ENCODE results near the gene MSI2. TPM values are rescaled to one million over a fixed set of nuclear protein-coding genes. Genes with fewer than 3 reads are reported as not detected.

Gene MSI2
- total and polyA plus RNA-seq, 2 experiments from 2014 or later: 18.9 to 41.8 TPM

DNA sequence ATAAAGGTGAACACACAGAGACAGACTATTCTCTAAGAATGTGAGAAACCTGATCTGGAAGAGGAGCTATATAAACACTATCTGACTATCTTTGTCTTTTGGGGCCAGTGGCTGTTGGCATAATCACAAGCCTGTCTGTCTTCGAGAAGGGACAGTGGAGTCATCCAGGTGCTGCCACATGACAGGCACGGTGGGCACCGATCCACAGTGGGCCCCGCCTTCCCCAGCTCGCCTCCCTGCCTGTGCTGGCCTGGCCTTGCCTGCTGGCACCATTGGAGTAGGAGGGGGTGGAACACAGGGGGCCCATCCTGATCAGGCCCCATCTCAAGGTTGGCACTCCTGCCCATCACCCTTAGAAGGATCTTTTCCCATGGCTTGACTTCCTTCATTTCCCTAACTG lies 376.0 kb downstream of the MSI2 start:
- H3K27ac ChIP-seq (ENCODE audit: low read depth): no peak overlapping the region
- H3K36me3 ChIP-seq (ENCODE audit: insufficient read depth): no peaks in the 10 kb centered on the region; the same call in 1 of the 2 replicates
- no peaks in the 10 kb centered on the region; the same call in 1 of the 2 replicates for H4K20me1 ChIP-seq (replicated peaks; ENCODE audit: insufficient read depth)
- no peaks in the 10 kb centered on the region for H3K9me2 ChIP-seq (ENCODE audit: insufficient read depth)
- Mint-ChIP-seq H3K4me1 (peaks cover 15% of the 10 kb centered on the region), H3K9me3 (no peaks in the 10 kb centered on the region), H3K4me3 (no peak overlapping the region), H3K27ac (no peak overlapping the region), H3K36me3 (ENCODE audit: low read depth) (peaks cover 20% of the 10 kb centered on the region), H3K27me3 (ENCODE audit: insufficient read depth, low read depth, poor library complexity) (peaks cover 13% of the 10 kb centered on the region)
- no peak overlapping the region for H2AFZ ChIP-seq
- no peak overlapping the region for H3K4me2 ChIP-seq
- no peak overlapping the region for H3K4me3 ChIP-seq
- H3K27me3 ChIP-seq (ENCODE audit: insufficient read depth): no peaks in the 10 kb centered on the region
- H3K4me1 ChIP-seq (ENCODE audit: insufficient read depth): peaks cover 5% of the 10 kb centered on the region; the same call in 1 of the 2 replicates
- H3F3A ChIP-seq (replicated peaks; ENCODE audit: low read depth): no peaks in the 10 kb centered on the region
- no peaks in the 10 kb centered on the region for H3K79me2 ChIP-seq (replicated peaks; ENCODE audit: insufficient read depth)
- TF ChIP-seq POLR2AphosphoS5 (IDR thresholded peaks at IDR 0.05; ENCODE audit: low read depth): no peak
- TF ChIP-seq, protein P1, sequence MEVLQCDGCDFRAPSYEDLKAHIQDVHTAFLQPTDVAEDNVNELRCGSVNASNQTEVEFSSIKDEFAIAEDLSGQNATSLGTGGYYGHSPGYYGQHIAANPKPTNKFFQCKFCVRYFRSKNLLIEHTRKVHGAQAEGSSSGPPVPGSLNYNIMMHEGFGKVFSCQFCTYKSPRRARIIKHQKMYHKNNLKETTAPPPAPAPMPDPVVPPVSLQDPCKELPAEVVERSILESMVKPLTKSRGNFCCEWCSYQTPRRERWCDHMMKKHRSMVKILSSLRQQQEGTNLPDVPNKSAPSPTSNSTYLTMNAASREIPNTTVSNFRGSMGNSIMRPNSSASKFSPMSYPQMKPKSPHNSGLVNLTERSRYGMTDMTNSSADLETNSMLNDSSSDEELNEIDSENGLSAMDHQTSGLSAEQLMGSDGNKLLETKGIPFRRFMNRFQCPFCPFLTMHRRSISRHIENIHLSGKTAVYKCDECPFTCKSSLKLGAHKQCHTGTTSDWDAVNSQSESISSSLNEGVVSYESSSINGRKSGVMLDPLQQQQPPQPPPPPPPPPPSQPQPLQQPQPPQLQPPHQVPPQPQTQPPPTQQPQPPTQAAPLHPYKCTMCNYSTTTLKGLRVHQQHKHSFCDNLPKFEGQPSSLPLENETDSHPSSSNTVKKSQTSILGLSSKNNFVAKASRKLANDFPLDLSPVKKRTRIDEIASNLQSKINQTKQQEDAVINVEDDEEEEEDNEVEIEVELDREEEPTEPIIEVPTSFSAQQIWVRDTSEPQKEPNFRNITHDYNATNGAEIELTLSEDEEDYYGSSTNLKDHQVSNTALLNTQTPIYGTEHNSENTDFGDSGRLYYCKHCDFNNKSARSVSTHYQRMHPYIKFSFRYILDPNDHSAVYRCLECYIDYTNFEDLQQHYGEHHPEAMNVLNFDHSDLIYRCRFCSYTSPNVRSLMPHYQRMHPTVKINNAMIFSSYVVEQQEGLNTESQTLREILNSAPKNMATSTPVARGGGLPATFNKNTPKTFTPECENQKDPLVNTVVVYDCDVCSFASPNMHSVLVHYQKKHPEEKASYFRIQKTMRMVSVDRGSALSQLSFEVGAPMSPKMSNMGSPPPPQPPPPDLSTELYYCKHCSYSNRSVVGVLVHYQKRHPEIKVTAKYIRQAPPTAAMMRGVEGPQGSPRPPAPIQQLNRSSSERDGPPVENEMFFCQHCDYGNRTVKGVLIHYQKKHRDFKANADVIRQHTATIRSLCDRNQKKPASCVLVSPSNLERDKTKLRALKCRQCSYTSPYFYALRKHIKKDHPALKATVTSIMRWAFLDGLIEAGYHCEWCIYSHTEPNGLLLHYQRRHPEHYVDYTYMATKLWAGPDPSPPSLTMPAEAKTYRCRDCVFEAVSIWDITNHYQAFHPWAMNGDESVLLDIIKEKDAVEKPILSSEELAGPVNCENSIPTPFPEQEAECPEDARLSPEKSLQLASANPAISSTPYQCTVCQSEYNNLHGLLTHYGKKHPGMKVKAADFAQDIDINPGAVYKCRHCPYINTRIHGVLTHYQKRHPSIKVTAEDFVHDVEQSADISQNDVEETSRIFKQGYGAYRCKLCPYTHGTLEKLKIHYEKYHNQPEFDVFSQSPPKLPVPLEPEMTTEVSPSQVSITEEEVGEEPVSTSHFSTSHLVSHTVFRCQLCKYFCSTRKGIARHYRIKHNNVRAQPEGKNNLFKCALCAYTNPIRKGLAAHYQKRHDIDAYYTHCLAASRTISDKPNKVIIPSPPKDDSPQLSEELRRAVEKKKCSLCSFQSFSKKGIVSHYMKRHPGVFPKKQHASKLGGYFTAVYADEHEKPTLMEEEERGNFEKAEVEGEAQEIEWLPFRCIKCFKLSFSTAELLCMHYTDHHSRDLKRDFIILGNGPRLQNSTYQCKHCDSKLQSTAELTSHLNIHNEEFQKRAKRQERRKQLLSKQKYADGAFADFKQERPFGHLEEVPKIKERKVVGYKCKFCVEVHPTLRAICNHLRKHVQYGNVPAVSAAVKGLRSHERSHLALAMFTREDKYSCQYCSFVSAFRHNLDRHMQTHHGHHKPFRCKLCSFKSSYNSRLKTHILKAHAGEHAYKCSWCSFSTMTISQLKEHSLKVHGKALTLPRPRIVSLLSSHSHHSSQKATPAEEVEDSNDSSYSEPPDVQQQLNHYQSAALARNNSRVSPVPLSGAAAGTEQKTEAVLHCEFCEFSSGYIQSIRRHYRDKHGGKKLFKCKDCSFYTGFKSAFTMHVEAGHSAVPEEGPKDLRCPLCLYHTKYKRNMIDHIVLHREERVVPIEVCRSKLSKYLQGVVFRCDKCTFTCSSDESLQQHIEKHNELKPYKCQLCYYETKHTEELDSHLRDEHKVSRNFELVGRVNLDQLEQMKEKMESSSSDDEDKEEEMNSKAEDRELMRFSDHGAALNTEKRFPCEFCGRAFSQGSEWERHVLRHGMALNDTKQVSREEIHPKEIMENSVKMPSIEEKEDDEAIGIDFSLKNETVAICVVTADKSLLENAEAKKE (CRISPR knock-in tag; IDR thresholded peaks at IDR 0.05): no peak
- TF ChIP-seq EZH2 (IDR thresholded peaks at IDR 0.05; ENCODE audit: low read depth, unreplicated experiment): no peak
- TF ChIP-seq, protein P2, sequence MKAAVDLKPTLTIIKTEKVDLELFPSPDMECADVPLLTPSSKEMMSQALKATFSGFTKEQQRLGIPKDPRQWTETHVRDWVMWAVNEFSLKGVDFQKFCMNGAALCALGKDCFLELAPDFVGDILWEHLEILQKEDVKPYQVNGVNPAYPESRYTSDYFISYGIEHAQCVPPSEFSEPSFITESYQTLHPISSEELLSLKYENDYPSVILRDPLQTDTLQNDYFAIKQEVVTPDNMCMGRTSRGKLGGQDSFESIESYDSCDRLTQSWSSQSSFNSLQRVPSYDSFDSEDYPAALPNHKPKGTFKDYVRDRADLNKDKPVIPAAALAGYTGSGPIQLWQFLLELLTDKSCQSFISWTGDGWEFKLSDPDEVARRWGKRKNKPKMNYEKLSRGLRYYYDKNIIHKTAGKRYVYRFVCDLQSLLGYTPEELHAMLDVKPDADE (IDR thresholded peaks at IDR 0.05): no peak
- TF ChIP-seq ZNF331 (CRISPR knock-in tag; IDR thresholded peaks at IDR 0.05; ENCODE audit: low read depth): no peak
- no peak for TF ChIP-seq ZNF114 (CRISPR knock-in tag; IDR thresholded peaks at IDR 0.05)
- no peak for TF ChIP-seq EZH2phosphoT487 (IDR thresholded peaks at IDR 0.05; ENCODE audit: unreplicated experiment)
- no peak for TF ChIP-seq STAT1 (IDR thresholded peaks at IDR 0.05; ENCODE audit: unreplicated experiment)
- TF ChIP-seq JUNB (IDR thresholded peaks at IDR 0.05; ENCODE audit: unreplicated experiment): no peak
- no peak for TF ChIP-seq CTCF (conservative IDR thresholded peaks at IDR 0.05; ENCODE audit: low read depth in 2 of 2)
- no peak for TF ChIP-seq REST (IDR thresholded peaks at IDR 0.05; ENCODE audit: unreplicated experiment)
- ATAC-seq: no peak
- DNase-seq (ENCODE audit: low spot score): no peak

Measured in GM23338 (cell line).